ENCODE measurements around the gene OR6B1.
A peak's percentile ranks its signal among the peaks of the same experiment; 100 is the strongest.

Gene OR6B1

GRCh38 chr7:143979359-143979758 lies 20.8 kb upstream of the OR6B1 start:
- in situ Hi-C loops (cut with MboI; ENCODE audit: low sequenced_read_pairs, unreplicated experiment), result no loop called here
- DNase-seq (ENCODE audit: low spot score), result no peak
- TF ChIP-seq CTCF (IDR thresholded peaks at IDR 0.05; ENCODE audit: borderline replicate concordance, control extremely low read depth, extremely low read depth, insufficient read depth, missing control alignments), result no peak

- no peak for DNase-seq (ENCODE audit: low spot score)
- in situ Hi-C loops (cut with MboI; ENCODE audit: low sequenced_read_pairs, unreplicated experiment), result no loop called here
- TF ChIP-seq CTCF (IDR thresholded peaks at IDR 0.05; ENCODE audit: borderline replicate concordance, control extremely low read depth, extremely low read depth, insufficient read depth, missing control alignments), result no peak
Observed at GRCh38 chr7:143979998-143980397, 20.1 kb upstream of the OR6B1 start.

GRCh38 chr7:143980746-143981510 lies 19.2 kb upstream of the OR6B1 start:
- DNase-seq (ENCODE audit: low spot score), result no peak
- TF ChIP-seq CTCF (IDR thresholded peaks at IDR 0.05; ENCODE audit: borderline replicate concordance, control extremely low read depth, extremely low read depth, insufficient read depth, missing control alignments), result no peak
- in situ Hi-C loops (cut with MboI; ENCODE audit: low sequenced_read_pairs, unreplicated experiment), result no loop called here

- no peak for TF ChIP-seq CTCF (IDR thresholded peaks at IDR 0.05; ENCODE audit: borderline replicate concordance, control extremely low read depth, extremely low read depth, insufficient read depth, missing control alignments)
- in situ Hi-C loops (cut with MboI; ENCODE audit: low sequenced_read_pairs, unreplicated experiment), result no loop called here
- no peak for DNase-seq (ENCODE audit: low spot score)
Observed at GRCh38 chr7:143983960-143984359, 16.2 kb upstream of the OR6B1 start.

GRCh38 chr7:143987513-143987912 lies 12.6 kb upstream of the OR6B1 start:
- TF ChIP-seq CTCF (IDR thresholded peaks at IDR 0.05; ENCODE audit: borderline replicate concordance, control extremely low read depth, extremely low read depth, insufficient read depth, missing control alignments), result no peak
- in situ Hi-C loops (cut with MboI; ENCODE audit: low sequenced_read_pairs, unreplicated experiment), result no loop called here
- peak; percentile 34 for DNase-seq (ENCODE audit: low spot score)

- in situ Hi-C loops (cut with MboI; ENCODE audit: low sequenced_read_pairs, unreplicated experiment), result no loop called here
- no peak for DNase-seq (ENCODE audit: low spot score)
- TF ChIP-seq CTCF (IDR thresholded peaks at IDR 0.05; ENCODE audit: borderline replicate concordance, control extremely low read depth, extremely low read depth, insufficient read depth, missing control alignments), result no peak
Observed at GRCh38 chr7:143988976-143989745, 11.0 kb upstream of the OR6B1 start.

All from GM13976 (cell line).